Activated effector memory CD4-positive, alpha-beta T cell treated with Interleukin-2 at 50 U/mL for 16 hours (primary cell): ENCODE data around the gene ARHGAP36.

ENCODE experiments used
- DNase-seq: peaks from one replicate; pipeline ENCODE4 v3.0.0-alpha.2; 2020

The ARHGAP36 gene

DNA sequence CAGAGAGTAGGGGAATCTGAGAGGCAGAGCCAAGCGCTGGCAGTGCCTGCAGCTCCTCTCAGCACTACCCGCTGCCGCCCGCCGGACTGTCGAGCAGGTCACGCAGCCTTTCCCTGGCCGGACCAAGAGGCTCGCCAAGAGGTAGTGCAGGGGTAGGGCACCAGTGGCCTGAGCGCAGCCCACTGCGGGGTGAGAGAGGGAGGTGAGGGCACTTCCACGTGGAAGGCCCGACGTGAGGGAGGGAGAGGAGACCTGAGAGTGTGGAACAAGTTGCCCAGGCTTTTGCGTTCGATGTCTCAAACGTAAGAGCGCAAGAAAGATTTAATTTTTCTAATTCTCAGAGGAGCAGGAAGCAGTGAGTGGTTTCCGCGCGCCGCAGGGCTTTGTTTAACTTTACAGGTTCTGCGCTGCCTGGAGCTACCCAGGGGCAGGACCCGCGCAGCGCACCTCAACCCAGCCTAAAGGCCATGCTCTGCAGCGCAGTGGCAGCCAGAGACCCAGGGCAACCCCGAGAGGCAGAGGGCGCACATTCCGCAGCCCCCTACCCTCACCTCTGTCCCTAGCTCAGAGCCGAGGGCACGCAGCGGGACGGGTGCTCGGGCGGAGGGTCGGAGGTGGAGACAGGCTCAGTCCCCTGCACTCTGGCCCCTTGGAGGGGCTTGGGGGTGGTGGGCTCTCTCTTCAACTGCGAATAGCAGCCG lies 14.9 kb downstream of the ARHGAP36 start:
- DNase-seq: no peak

- DNase-seq: no peak
These were observed 15.5 kb downstream of the ARHGAP36 start for GRCh38 chrX:131073607-131074006.

DNA sequence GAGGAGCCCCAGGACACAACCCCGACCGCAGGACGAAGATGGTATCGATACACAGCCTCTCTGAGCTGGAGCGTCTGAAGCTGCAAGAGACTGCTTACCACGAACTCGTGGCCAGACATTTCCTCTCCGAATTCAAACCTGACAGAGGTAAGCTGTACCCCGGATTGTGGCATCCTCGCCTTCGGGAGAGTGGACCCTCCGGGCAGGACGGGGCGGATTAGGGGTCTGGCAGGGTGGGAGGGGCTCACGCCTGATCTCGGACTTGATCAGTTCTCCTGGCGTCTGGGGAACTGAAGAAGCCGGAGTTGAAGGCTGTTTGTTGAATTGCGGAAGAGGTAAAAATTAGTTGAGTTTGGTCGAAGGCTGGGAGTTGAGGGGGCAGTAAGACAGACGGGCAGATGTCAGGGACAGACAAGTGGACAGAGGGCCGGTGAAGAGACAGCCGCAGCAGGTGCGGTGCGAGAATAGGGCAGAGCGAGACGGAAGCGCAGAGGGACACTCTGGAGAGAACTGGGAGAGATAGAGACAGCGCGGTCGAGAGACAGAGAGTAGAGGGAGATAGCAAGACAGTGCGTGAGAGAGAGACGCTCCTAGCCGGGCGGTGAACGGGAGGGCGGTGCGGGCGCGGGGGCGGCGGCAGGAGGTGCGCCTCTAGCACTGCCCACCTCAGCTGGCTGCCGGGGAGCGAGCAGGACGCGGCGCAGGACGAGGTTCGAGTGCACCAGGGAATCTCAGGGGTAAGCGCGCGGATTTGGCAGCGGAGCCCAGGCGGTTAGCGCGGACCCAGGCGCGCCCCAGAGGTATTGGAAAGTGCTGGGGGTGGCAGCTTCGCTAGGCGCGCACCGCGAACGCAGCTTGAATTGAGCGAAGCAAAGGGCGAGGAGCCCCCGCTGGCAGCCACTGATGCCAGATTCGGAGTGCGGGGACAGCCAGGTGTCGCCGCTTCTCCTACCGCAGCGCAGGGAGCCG lies 23.9 kb downstream of the ARHGAP36 start:
- no peak for DNase-seq

GRCh38 chrX:131083510-131084142 lies 25.5 kb downstream of the ARHGAP36 start:
- DNase-seq: no peak

GRCh38 chrX:131084145-131084544 lies 26.0 kb downstream of the ARHGAP36 start:
- DNase-seq: no peak

DNA sequence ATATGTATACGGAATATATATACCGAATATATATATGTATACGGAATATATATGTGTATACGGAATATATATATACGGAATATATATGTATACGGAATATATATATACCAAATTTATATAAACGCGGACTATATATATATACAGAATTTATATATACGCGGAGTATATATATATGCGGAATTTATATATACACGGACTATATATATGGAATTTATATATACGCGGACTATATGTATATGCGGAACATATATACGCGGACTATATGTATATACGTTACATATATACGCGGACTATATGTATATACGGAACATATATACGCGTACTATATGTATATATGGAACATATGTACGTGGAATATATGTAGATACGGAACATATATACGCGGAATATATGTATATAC lies 78.6 kb downstream of the ARHGAP36 start:
- no peak for DNase-seq

DNA sequence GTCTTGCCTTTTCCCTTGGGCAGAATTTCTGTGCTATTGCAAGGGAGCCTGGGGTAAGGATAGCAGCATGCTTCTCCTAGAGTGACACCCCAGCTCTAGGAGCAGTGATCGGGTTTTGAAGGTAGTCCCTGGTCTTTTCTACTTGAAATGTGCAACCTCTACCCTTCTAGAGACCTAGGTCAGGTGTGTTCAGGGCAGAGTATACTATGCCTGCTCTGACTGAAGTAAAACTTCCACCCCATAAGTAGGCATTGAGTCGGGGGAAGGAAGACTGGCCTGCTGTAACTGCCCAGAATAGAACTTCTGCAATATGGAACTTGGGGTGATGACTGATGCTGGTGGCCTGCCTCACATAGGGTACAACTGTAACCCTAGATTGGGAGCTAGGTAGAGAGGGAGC lies 80.9 kb downstream of the ARHGAP36 start:
- no peak for DNase-seq
